Measurements from ENCODE around the gene RAPGEF3. TPM values are rescaled to one million over a fixed set of nuclear protein-coding genes. Genes with fewer than 3 reads are reported as not detected.
A peak's percentile ranks its signal among the peaks of the same experiment; 100 is the strongest.

Gene RAPGEF3
- total and polyA plus RNA-seq, 9 of the 15 experiments (the other 6 are each of a cell fraction or from before 2014, with no cell fraction given), result 0.03 to 0.78 (median 0.37) TPM; not detected in 1

- no peak for TF ChIP-seq ZNF518B (CRISPR knock-in tag; IDR thresholded peaks at IDR 0.05)
- no peak for TF ChIP-seq ZNF324 (CRISPR knock-in tag; IDR thresholded peaks at IDR 0.05)
- TF ChIP-seq EP400 (IDR thresholded peaks at IDR 0.05), result no peak
- TF ChIP-seq ASH1L (IDR thresholded peaks at IDR 0.05; ENCODE audit: borderline replicate concordance, low read depth, partially characterized antibody), result no peak
- no peak for TF ChIP-seq NR4A1 (CRISPR knock-in tag; IDR thresholded peaks at IDR 0.05)
- TF ChIP-seq NR4A1 (tag; IDR thresholded peaks at IDR 0.05), result no peak
- TF ChIP-seq ZNF740 (CRISPR knock-in tag; IDR thresholded peaks at IDR 0.05), result no peak
- no peak for TF ChIP-seq ZNF740 (tag; IDR thresholded peaks at IDR 0.05)
- TF ChIP-seq NFRKB (IDR thresholded peaks at IDR 0.05; ENCODE audit: low read depth), result no peak
- TF ChIP-seq ZNF444 (CRISPR knock-in tag; IDR thresholded peaks at IDR 0.05), result no peak
- TF ChIP-seq ZNF830 (CRISPR knock-in tag; IDR thresholded peaks at IDR 0.05), result no peak
- TF ChIP-seq KAT8 (IDR thresholded peaks at IDR 0.05; ENCODE audit: low read depth), result no peak
- no peak for TF ChIP-seq SREBF1 (IDR thresholded peaks at IDR 0.05; ENCODE audit: borderline replicate concordance, low read depth, low read length)
- peak; percentile 88 for TF ChIP-seq ZNF175 (CRISPR knock-in tag; IDR thresholded peaks at IDR 0.05; ENCODE audit: low read depth)
- TF ChIP-seq ZBTB49 (CRISPR knock-in tag; IDR thresholded peaks at IDR 0.05; ENCODE audit: borderline replicate concordance), result no peak
- no peak for TF ChIP-seq ZNF668 (CRISPR knock-in tag; IDR thresholded peaks at IDR 0.05)
- no peak; the same call in 1 of the 2 replicates for TF ChIP-seq MTA3 (IDR thresholded peaks at IDR 0.05; ENCODE audit: borderline replicate concordance)
- no peak for TF ChIP-seq CREB3 (tag; conservative IDR thresholded peaks at IDR 0.05; ENCODE audit: low read depth)
- no peak for TF ChIP-seq IRF1 (CRISPR knock-in tag; IDR thresholded peaks at IDR 0.05; ENCODE audit: borderline replicate concordance)
Measured at GRCh38 chr12:47777741-47778558, 19.3 kb upstream of the RAPGEF3 start (continued).
